NCI-H345 treated with DMSO at 0.1 percent for 48 hours (cell line): ENCODE results near the gene ICAM5.
A peak's percentile ranks its signal among the peaks of the same experiment; 100 is the strongest.

Experiments used
- DNase-seq: peaks from one replicate; lab custom pipeline; 2025; ENCODE audit not compliant: unreplicated experiment; lab: John Stamatoyannopoulos, UW

The ICAM5 gene

DNA sequence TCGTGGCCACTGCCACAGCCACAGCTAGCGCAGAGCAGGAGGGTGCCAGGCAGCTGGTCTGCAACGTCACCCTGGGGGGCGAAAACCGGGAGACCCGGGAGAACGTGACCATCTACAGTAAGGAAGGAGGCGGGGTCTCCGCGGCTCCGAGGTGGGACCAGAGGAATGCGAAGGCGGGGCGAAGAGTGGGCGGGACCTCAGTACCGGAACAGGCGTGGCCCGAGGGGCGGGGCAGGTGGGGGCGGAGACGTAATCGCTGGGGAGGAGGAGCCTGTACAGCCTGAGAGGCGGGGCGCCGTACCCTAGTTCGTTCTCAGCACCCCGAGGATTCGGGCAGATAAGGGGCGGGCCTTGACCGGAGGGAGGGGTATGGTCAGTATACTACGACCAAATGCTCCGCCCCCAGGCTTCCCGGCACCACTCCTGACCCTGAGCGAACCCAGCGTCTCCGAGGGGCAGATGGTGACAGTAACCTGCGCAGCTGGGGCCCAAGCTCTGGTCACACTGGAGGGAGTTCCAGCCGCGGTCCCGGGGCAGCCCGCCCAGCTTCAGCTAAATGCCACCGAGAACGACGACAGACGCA lies 2.5 kb downstream of the ICAM5 start:
- DNase-seq, result peak; percentile 33

DNA sequence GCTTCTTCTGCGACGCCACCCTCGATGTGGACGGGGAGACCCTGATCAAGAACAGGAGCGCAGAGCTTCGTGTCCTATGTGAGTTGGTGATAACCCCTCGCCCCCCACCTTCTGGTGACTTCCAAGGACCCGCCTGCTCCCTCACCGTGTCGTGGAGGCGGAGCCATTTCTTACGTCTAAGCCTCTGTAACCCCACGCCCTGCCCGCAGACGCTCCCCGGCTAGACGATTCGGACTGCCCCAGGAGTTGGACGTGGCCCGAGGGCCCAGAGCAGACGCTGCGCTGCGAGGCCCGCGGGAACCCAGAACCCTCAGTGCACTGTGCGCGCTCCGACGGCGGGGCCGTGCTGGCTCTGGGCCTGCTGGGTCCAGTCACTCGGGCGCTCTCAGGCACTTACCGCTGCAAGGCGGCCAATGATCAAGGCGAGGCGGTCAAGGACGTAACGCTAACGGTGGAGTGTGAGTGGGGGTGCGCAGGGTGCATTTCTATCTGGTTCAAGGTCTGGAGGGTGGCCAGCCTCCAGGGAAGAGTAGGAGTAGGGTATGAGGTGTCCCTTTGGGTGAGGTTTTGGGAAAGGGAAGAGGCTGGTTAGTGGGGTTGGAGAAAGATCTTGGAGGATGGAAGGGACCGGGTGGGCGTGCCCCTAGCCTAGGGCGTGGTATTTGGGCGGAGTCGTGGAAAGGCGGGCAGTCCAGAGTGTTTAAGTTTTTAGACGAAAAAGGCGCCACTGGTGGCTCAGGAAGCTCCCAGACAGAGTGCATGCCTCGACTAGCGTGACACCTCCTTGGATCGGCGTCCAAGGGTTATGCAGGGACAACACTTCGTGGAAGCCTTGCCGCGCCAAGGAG lies 3.3 kb downstream of the ICAM5 start:
- DNase-seq, result no peak

DNA sequence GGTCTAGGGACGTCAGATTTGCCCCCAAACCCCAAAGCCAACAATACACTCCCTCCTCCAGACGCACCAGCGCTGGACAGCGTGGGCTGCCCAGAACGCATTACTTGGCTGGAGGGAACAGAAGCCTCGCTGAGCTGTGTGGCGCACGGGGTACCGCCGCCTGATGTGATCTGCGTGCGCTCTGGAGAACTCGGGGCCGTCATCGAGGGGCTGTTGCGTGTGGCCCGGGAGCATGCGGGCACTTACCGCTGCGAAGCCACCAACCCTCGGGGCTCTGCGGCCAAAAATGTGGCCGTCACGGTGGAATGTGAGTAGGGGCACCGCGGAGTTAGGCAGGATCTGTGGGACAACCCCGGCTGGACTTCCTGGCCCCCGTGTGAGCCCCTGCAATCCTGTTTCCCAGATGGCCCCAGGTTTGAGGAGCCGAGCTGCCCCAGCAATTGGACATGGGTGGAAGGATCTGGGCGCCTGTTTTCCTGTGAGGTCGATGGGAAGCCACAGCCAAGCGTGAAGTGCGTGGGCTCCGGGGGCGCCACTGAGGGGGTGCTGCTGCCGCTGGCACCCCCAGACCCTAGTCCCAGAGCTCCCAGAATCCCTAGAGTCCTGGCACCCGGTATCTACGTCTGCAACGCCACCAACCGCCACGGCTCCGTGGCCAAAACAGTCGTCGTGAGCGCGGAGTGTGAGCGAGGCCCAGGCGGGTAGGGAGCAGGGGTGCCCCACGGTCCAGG lies 4.0 kb downstream of the ICAM5 start:
- no peak for DNase-seq

DNA sequence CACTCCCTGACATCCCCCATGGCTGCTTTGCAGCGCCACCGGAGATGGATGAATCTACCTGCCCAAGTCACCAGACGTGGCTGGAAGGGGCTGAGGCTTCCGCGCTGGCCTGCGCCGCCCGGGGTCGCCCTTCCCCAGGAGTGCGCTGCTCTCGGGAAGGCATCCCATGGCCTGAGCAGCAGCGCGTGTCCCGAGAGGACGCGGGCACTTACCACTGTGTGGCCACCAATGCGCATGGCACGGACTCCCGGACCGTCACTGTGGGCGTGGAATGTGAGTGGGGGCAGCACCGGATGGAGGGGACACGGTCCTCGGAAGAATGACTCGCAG lies 4.6 kb downstream of the ICAM5 start:
- DNase-seq, result no peak

DNA sequence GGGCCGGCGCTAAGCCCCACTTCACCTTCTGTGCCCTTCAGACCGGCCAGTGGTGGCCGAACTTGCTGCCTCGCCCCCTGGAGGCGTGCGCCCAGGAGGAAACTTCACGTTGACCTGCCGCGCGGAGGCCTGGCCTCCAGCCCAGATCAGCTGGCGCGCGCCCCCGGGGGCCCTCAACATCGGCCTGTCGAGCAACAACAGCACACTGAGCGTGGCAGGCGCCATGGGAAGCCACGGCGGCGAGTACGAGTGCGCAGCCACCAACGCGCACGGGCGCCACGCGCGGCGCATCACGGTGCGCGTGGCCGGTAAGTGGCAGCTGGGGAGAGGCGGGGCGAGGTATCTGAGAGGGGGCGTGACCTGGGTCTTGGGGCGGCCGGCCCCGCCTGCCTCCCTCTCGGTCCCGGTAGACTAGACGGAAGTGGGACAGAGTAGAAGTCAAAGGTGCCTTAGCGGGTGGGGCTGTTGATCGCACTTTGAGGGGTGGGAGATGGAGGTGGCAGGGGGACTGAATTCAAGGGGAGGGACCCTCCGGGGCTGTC lies 5.6 kb downstream of the ICAM5 start:
- DNase-seq, result no peak

DNA sequence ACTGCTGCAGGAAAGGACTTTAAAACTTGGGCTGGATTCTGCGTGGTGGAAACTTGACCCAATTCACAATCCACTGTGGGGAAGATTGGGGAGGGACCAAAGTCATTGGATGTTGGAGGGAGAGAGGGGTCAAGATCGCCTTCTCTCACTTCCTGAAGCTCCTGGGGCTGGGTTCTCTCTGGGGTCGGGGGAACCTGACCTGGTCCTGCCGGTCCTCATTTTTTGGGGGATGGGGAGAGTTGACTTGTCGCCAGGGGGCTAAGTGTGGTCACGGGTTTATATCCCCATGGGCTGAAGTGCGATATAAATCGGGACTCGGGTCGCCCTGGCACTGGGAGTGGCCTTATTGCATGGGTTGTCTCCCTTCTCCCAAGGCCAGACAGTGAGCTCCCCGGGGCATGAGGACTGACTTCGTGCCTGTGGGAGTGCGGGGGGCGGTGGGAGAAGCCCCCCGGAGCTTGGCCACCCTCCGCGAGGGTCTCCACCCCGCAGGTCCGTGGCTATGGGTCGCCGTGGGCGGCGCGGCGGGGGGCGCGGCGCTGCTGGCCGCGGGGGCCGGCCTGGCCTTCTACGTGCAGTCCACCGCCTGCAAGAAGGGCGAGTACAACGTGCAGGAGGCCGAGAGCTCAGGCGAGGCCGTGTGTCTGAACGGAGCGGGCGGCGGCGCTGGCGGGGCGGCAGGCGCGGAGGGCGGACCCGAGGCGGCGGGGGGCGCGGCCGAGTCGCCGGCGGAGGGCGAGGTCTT lies 6.3 kb downstream of the ICAM5 start:
- DNase-seq, result no peak

DNA sequence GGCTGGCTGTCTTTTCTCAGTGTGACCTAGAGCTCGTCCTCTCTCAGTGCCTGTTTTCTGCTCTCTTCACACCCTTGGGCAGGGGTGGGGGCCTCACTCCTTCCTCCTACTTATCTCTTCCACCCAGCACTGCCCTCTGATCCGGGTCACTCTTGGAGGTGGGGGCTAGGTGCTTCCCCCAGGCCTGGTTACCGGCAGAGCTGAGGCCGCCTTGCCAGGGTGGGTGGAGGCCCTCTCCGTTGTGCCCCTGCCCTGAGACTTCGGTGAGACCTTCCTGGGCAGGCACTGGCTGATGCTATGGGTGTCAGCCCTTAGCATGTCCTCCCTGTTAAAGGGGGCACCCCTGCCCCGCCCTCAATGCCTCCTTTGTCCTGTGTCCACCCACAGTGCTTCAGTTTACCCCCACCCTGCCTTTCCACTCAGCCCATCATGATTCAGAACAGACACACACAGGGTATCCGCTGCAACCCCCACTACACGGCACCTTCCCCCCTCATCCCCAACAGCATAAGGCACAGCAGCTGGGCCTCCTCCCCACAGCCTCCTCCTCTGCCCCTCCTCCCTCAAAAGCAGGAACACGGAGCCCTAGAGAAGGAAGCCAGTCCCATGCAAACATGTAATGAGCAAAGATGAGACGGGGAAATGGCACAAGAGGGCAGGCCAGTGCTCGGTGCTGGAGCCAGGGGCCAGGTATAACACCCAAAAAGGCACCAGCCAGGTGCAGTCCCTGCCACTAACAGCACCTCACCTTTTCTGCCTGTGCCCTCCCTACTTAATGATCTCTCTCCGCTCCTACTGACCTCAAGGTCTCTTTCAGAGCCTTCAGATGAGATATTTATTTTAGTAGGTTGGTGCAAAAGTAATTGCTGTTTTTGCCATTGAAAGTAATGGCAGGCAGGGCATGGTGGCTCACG lies 10.1 kb downstream of the ICAM5 start:
- no peak for DNase-seq

DNA sequence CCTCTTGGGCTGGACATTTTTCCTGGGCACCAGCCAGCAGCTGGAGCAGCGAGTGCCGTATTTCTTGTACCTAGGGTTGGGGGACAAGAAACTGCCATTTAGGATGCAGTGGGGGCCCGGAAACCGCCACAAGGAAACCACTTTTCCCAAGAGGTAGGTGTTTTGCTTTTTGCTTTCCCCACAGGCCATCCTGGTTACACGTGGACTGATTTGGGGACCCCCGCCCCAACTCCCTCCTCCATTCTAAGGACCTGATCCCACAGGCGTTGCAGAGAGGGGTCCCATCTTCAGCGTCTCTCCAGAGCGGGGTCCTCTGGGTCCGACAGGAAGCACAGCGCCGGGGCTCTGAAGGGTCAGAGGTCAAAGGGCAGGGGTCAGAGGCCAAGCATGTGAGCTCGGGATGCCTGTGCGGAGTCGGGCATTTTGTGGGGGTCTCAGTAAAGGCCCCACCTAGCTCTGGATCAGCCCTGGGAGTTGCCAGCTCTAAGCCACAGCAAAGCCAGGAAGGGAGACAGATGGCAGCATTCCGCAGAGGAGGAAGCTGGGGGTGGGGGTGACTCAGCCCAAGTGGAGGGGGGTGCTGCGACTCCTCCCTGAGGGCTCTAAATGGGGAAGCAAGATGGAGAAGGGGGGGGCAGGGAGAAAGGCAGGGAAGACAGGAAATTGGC lies 15.5 kb downstream of the ICAM5 start:
- no peak for DNase-seq

DNA sequence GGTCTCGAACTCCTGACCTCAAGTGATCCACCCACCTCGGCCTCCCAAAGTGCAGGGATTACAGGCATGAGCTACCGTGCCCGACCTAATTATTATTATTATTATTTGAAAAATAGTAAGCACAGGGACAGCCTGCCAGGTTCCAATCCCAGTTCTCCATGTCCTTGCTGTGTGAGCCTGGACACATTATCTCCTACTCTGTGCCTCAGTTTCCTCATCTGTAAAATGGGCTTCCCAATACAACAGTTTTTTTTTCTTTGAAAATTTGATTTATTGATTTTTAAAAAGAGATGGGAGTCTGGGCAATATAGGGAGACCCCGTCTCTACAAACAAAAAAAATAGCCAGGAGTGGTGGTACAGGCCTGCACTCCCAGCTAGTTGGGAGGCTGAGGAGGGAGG lies 16.6 kb downstream of the ICAM5 start:
- no peak for DNase-seq

DNA sequence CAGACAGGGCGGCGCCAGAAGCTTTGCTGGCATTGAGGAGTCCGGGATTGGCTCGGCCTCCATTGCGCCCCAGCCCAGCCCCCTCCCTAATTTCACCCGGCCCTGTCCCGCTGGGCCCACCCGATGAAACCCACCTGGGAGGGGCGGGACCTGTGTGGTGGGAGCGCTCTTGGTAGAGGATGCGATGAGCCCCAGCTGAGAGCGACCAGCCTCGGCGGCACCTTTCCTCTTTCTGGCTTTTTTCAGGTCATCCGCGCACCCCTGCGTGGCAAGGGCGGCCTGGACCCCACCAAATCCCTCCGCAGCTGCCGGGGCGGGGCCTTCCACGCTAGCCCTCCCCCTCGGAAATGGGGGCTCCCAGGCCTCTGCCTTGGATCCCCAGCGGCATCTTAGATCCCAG lies 19.7 kb downstream of the ICAM5 start, which contains the start of gene ZGLP1:
Gene ZGLP1, minus strand, starts transcription at position 393 of the 400 bp plus-strand sequence.
- no peak for DNase-seq

DNA sequence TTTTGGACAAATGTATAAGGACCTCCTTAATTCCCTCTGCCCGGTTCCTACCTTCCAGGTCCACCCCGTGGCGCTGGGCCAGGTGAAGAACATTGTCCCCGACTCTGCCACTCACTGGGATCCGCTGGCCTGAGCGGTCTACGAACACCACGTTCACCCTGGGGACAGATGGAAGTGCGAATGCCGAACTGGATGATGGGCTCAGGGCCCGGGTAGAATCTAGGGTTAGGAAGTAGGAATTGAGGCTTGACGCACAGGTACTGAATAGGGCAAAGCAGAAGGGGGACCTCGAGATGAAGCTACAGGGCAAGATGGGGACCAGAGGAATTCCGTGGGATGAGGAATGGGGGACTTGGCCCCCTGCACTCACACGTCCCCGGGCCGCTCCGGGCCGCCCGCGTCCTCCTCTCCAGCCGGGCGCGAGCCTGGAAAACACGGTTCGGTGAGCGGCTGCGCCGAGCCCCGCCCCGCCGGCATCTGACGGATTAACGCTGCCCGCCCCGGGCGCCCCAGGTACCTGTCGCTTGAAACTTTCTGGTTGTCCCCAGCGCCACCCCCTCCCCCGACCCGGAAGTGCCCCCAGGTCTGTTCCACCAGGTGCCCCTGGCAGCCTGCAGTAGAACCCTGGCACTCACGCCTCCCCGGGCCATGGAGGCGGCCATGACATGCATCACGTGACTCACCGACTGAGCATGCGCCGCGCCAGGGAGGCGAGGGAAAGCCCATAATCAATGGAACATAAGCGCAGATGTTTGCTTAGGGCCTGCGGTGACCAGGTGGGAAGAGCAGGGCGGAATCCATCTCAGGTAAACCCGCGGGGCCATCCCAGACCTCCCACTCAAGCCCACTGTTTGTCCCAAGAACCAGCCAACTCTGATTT lies 25.8 kb downstream of the ICAM5 start, which contains the start of gene FDX2:
Gene FDX2, minus strand, starts transcription at position 681 of the 880 bp plus-strand sequence. Its CDS starts 19 bp downstream, at position 662.
- peak; percentile 88 for DNase-seq

DNA sequence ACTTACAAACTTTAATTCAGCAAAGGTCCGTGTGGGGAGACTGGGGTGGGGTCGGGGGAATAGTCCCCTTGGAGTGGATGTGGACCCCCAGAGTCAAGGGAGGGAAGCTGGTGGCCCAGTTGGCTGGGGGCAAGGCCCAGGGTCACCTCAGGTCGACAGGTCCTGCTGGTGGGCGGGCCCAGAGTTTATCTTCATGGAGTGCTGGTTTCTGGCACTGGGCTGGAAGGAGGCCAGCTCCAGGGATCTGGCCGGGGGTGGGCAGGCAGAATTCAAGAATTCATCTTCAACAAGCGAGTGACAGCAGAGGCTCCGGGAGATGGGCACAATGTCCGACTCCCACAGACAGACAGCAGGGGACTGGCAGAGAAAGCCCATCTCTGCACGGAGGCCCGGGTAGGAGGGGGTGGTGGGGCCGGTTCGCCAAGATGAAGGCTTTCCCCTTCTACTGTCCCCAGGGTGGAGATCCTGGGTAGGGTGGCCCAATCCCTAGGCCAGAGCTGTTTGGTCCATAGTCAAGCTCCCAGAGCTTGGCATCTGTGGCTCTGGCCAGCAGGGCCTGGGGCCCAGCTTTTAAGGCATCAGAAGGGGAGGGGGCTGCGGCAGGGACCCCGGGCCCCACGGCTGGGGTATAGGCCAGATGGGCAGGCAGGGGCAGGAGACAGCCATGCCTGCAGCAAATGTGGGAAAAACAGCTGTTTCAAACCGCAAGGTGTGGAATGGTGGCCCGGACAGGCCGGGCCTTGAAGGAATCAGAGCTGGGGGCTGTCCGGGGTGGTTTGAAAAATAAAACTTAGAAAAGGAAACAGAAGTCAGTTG lies 26.7 kb downstream of the ICAM5 start:
- DNase-seq, result no peak

DNA sequence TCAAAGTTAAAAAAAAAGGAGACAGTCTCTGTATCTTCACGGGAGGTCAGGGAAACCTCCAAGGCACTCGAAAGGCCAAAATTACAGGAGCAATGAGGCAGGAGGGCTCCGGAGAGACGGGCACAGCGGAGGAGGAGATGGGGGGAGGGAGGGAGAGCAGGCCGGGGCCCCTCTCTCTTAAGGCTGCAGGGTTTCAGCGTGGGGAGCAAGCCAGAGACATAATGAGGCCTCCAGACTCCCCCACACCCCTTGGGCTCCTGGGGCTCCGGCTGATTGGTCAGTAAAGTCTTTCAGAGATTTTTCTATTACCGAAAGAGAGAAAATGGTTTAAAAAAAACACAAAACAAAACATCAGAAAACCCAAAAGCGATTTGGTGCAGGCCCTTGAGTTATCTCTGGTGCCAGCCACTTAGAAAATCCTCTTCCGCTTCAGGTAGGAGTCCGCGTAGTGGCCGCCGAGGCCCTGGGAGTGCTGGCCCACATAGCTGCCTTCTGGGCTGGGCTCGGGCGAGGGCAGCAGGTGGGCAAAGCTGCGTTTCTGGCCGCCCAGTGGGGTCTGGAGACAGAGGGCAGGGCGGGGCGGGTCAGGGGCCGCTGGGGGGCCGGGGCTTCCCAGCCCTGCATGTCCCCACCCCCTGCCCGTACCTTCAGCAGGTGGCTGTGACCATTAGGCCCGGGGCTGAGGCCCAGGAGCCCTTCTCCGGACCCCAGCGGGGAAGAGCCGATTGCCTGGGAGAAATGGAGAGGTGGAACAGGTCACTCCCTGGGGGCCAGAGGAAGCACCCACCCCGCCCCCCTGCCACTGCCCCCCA lies 27.5 kb downstream of the ICAM5 start:
- DNase-seq, result no peak

DNA sequence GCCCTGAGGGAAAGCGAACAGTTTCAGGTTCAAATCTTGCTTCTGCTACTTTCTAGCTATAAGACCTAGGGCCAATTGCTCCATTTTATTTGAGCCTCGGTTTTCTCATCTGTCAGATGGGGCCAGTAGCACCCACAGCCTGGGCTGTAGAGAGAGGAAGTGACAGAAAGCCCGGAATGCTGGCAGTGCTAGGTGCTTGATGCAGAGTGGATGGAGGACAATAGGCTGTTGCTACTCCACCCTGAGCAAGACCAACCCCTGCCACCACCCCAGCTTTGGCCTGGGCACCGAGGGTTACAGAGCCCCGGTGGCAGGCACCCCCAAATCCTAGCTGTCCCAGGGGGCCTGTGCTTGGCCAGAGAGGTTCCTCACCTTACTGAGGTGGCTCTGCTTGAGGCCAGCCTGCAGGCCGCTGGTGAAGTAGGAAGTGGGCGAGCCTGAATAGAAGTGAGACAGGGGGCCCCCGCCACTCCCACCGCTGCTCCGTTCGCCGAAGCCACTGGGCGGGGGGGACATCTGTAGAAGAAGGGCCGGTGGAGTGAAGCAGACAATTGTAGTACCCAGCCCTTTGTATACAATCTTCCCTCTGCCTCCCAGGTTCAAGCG lies 28.2 kb downstream of the ICAM5 start:
- no peak for DNase-seq

DNA sequence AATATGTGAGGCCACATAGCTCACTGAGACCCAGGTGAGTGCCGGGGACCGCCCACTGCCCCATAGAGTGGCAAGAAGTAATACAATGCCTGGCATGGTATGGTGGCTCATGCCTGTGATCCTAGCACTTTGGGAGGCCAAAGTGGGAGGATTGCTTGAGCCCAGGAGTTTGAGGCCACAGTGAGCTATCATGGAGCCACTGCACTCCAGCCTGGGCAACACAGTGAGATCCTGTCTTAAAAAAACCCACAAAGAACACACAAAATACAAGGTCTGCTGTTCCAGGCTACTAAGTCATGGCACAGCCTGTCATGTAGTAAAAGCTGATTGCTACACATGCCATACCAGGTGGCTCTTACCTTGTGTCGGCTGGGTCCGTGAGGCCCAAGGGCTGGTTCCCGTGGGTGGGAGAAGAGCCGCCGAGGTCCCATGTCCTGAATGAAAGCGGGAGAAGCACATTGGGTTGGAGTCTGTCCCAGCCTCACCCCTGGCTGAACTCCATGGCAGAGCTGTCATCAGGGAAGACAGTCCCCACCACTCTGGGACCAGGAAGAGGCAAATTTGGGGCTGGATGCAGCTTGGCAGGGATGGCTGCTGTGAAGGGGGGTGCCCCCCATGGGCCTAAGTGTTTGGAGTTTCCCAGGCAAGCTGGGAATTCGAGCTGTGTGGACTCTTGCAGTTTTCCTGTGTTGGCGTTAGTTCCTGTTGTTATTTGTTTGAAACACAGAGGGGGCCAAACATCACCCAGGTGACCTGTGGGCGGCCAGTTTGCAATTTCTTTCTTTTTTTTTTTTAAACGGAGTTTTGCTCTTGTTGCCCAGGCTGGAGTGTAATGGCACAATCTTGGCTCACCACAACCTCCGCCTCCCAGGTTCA lies 29.3 kb downstream of the ICAM5 start:
- no peak for DNase-seq
